Embryonic facial prominence (tissue), 1 donor: ENCODE data around the gene CCDC77.

ENCODE experiments used
- DNase-seq: peaks from one replicate; pipeline ENCODE4 v3.0.0-alpha.2; 2016; ENCODE audit errors: extremely low spot score

Gene CCDC77

DNA sequence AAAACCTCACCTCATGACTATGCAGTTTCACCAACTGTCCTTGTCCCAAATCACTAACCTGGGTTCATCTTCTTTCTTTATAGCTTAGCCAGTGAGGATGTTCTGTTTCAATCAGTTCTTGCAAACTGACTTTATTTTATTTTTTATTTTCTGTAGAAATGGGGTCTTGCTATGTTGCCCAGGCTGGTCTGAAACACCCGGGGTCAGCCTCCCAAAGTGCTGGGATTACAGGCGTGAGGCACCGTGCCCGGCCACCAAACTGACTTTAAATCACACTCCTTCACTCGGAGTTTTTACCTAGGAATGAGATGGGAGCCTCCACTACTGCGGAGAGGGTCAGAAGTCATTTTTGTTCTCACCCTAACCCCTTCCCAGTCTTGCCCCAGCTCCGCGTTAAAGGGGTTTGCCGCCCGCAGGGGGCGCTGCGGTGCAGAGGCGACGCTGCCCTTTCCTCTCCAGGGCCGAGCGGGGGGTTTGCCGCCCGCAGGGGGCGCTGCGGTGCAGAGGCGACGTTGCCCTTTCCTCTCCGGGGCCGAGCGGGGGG, 51.3 kb downstream of the CCDC77 start:
- DNase-seq: no peak

DNA sequence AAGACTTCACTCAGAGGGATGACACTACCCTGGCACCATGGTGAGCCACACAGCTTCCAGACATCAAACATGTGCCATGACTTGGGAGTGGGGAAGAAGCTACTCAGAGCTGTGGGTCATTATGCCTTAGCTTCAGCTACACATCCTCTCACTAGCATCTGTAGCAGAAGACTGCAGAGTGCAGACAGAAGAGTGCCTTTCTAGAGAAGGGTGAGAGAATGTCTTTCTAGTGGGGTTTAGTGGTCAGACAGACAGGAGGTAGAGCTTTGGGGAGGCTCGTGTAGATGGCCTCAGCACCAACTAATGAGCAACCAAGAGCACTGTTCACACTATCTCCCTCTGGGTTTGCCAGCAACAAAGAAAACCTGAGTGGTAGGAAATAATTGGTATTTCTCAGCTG, 53.4 kb downstream of the CCDC77 start:
- DNase-seq: no peak

DNA sequence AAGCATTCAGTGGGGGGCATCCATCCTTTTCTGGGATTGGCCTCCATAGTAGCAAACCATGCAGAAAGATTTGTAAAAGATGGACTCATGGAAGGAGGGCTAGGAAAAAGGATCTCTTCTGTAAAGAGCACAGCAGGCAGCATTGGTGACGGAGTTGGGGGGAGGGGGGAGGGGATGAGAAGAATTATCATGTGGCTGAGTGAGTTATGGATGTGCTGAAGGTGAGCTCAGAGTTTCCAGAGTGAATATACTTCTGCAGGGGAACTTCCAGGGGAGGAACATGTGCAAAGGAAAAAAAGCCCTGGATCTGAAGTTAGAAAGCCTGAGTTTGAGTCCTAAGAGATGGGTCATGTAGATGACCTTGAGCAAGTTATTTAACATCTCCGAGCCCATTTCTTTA, 54.4 kb downstream of the CCDC77 start:
- DNase-seq: no peak

DNA sequence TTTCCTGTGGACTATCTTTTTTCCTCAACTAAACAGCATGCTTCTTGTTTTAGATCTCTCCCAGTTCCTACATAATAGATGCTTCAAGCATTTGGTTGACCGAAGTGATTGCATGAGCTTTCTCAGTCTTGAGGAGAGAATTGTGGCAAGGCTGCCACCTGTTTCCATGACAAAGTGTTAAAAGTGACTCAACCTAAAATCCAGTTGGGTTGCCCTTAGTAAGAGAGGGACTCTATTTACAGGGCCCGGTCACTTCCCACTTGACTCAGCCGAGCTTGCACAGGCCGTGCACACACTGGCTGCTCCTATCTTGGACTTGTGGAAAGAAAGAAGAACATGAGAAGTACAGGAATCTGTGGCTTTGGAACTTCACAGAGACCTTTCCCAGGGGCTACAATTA, 56.2 kb downstream of the CCDC77 start:
- no peak for DNase-seq

DNA sequence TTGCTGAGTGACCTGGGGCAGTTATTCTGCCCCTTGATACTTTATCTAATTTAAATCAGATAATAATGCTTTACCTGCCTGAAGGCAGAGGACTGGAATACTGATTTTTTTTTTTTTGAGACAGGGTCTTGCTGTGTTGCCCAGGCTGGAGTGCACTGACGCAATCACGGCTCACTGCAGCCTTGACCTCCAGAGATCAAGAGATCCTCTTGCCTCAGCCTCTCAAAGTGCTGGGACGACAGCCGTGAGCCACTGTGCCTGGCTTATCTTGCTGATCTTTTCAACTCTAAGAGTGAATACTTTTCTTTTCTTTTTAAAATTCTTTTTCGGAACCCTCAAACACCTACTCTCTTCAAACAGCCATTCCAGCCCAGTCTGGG, 57.6 kb downstream of the CCDC77 start:
- no peak for DNase-seq

DNA sequence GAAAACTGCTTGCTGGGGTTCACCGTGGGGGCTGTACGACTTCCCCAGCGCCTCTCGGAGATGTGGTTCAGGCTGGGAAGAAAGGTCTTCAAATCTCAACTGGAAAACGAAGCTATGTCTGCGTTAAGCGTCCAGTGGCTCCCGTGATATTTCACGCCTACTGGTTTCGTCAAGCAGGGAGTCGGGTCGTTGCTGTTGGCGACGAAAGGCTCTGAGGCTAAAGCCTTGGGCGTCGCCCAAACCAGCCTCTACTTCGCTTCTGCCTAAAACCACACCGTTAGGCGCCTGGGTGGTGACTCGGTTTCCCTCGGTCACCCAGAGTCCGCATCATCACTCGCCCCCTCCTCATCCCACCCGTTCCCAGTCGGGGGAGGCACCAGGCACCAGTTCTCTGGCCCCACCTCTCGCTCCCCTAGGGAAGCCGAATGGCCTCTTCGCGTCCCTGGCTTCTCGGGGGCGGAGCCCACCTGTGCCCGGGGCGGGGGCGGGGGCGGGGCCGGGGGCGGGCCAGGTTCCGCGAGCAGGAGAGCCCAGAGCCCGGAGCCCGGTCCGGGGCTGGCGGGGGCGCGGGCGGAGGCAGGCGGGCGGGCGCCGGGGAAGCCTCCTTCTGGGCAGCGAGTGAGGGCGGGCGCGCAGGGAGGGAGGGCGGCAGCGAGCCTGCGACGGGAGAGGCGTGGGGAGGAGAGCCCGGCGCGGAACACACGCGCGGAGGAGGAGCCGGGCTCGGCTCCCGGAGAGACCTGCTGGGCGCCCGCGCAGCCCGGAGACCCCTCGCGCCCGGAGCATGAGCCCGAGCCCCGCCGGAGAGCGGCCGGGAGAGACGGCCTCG, 58.2 kb downstream of the CCDC77 start, which contains the start of gene B4GALNT3:
TSS of gene B4GALNT3 (plus strand) at position 510 of the 829 bp plus-strand sequence. CDS start 438 bp downstream, outside the sequence.
- no peak for DNase-seq

DNA sequence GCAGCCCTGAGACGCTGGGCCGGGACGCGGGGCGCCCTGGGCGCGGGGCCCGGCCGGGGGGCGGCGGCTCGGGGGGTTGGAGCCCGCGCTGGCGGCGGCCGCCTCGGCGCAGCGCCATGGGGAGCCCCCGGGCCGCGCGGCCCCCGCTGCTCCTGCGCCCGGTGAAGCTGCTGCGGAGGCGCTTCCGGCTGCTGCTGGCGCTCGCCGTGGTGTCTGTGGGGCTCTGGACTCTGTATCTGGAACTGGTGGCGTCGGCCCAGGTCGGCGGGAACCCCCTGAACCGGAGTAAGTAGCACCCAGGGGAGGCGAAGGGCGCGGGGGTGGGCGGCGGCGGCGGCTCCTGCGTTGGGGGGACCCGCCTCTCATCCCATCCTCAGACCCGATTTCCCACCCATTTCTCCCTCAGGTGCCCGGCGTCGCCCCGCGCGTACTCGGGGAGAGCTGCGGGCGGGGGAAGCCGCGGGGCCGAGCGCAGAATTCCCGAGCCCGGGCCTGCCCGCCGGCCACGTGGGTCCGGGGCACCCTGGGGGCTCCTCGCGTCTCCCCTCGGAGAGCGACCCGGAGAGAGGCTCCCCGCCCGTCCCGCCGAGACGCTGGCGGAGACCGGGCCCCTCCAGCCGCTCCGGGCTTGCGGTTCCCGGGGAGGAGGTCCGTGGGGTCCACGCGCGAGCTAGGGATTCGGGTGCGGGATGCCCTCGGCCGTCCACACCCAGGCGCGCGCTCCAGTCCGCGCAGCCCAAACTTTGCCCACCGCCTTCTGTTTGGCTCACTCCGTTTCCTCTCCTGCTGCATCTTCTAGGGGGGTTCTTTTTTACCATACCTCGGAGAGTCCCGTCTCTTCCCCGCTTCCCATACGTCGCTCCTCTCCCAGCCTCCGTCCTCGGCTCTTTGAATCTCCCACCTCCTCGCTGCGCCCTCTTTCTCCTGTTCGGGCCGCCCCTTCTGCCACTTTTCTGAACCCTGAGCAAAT, 59.1 kb downstream of the CCDC77 start:
- DNase-seq: no peak

DNA sequence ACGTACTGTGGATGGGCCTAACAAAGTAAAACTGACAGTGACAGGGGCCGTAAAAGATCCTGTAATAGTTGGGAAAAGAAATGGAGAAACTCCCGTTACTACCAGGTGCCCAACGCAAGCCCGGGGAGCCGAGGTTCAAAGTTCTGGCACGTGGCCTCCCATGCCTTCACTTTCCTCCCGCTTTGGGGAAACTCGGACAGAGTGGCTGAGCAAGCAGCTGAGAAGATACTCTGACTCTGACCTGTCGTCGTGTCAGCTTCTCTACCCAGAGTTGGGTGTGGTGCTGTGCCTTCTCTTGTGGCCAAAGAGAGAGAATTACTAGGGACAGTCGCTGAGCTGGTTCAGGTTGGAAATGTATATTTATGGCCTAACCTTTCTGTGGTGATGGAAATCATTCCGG, 60.0 kb downstream of the CCDC77 start:
- DNase-seq: no peak

DNA sequence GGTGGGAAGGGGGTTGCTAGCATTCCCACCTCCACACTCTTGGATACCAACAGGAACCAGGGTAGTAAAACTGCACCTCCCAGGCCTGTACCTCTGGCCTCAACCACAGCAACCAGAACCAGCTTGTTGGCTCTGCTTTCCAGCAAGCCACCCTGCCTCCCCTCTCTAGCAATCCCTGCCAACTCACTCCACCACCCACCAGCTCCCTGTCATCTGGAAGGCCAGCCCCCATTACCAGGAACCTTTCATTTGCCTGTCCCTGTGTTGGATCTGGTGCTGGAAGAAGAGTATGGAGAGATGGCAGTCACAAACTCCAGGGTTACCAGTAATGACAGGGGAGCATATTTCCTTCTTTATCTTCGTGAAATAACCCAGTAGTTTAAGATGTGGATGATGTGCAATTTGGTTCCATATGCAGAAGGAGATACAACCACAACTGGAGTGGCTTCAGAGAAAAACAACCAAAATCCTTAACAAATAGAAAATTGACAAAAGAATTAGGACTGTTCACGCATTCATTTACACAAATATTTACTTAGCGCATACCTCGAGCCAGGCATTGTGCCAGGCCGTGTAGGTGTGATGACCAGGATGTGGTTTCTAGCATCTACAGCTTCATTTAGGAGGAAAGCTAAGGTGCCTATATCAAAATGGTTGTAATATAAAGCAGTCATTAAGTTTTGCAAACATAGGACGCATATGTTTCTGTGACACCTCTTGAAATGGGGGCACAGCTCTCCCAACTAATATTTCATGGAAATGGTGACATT, 61.7 kb downstream of the CCDC77 start:
- no peak for DNase-seq

DNA sequence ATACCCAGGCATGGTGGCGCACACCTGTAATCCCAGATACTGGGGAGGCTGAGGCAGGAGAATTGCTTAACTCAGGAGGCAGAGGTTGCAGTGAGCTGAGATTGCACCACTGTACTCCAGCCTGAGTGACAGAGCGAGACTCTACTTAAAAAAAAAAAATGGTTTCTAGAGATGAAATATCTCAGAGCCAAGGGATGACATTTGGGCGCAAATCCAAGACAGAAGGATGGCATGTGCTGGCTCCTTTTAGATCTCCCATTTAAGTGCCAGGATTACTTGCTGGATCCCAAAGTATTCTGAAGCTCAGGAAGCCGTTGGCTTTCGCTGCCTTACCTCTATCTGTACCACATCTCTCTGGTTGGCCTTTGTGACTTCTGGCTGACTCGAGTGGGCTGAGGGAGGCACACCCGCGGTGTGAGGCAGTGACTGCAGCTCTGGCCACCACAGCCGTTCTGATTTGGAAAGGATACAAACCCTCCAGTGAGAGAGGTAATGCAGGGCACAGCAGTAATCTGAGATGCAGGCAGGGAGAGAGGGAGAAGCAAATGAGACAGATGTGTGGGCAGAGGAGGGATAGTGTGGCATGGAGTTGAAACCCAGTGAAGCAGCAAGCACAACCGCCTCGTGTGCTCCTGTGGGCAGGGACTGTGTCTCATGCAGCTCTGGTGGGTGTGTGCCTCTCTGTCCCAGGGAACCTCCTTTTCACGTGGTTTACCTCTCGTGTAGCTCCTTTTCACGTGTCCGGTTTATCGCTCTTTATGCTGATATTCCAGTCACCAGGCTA, 63.2 kb downstream of the CCDC77 start:
- no peak for DNase-seq

DNA sequence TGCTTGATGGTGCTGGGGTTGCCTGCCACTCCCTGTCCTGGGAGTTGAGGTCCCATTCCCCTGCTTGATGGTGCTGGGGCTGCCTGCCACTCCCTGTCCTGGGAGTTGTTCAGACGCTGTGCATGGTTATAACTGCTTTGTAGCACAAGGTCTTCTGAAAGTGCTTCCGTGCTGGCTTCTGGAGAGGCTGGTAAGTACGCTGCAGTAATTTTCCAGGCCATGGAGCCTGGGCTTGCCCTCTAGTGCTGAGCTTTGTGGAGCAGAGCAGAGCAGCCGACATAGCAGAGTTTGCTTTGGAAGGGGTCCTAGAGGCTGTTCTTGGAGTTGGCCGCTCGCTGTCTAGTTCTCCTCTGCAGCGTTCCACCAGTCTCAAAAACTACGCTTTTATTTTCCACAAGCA, 64.6 kb downstream of the CCDC77 start:
- no peak for DNase-seq

DNA sequence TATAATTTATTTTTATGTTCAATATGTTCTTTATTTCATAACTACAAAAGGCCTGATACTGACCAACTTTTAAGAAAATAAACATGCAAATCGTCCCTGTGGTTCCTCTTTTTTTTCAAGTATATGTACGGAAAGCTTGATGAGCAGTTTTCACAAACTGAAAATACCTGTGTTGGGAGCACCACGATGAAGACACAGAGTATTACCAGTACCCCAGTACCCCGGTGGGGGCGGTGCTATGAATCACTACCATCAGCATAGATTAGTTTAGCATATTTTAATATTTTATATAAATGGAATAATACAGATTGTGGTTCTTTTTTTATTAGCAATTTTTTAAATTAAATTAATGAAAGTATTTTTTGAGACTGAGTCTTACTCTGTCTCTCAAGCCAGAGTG, 65.3 kb downstream of the CCDC77 start:
- DNase-seq: no peak

DNA sequence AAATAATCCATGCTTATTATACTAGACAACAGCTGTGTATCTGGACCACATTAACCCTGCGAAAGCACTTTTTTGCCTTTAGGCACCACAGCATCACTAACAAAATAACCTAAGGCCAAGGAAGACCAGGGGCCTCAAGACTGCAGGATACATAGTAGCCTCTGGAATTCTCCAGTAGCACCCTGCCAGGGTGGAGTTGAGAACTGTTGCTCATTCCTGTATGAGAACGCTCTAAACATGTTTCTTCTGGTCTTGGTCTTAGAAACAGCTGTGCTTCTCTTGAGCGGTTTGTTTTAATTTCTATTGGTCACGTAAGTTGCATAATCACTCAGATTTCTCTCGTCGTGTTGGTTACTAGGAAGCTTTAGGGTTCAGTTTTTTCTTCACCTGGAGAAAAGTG, 66.1 kb downstream of the CCDC77 start:
- DNase-seq: no peak

DNA sequence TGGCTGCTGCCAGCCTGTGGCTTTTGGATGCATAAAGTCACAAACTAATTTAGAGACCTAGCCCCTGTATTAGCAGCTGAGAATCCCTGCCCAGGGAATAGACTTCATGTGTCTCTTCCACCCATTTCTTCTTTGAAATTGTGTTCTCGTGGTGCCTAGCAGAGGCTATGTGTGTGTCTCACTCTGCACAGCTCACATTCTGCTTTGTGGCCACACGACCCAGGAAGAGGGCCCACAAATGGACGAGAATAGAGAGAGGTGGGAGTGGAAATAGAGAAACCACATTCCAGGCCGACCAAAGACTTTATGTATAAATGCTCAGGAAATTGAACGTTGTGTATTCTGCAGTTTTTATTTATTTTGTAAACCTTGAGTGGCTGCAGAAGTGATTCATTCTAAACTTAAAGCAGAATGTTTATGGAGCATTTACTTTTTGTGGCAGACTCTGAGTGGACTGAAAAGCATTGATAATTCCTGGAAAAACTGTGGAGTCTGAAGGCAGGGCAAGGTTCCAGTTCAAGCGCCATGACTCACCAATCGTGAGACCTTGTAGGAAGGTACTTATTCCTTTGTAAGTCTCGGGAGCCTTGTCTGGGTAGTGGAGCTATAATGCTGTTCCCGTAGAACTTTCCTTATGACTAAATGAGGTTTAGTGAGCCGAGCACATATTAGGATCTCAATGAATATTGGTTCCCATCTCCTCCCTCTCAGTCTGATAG, 67.4 kb downstream of the CCDC77 start:
- no peak for DNase-seq

DNA sequence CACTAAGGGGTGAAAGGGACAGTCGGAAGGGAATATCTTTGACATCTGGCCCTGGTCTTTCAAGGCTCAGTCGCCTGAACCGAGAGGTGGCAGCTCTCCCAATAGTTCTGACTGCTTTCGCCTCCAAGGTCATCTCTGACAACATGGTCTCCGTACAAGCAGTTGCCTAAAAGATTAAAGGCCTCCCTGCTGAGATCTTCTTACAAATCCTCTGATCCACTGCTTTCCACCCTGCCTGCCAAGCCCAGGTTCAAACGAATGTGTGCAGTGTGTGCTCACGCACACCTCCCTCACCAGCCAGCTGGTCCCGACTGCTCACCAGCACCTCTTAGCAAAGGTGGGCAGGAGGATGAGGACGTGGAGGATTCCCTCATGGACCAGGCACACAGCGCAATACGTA, 68.7 kb downstream of the CCDC77 start:
- no peak for DNase-seq

DNA sequence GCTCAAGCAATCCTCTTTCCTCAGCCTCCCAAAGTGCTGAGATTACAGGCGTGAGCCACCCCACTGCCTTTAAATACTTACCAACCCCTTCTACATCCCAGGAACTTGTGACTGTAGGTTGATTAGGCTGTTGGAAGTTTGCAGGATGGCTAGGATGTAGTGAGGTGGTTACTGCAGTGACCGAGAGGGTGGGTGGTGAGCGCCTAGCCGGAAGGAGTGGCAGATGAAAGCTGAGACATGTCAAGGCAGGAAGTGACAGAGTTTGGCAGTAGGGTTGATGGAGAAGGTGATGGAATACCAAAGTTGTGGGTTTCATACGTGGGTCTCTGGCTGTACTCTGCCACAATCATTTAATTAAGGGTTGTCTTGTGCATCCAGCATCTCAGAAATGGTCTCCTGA, 71.8 kb downstream of the CCDC77 start:
- no peak for DNase-seq

DNA sequence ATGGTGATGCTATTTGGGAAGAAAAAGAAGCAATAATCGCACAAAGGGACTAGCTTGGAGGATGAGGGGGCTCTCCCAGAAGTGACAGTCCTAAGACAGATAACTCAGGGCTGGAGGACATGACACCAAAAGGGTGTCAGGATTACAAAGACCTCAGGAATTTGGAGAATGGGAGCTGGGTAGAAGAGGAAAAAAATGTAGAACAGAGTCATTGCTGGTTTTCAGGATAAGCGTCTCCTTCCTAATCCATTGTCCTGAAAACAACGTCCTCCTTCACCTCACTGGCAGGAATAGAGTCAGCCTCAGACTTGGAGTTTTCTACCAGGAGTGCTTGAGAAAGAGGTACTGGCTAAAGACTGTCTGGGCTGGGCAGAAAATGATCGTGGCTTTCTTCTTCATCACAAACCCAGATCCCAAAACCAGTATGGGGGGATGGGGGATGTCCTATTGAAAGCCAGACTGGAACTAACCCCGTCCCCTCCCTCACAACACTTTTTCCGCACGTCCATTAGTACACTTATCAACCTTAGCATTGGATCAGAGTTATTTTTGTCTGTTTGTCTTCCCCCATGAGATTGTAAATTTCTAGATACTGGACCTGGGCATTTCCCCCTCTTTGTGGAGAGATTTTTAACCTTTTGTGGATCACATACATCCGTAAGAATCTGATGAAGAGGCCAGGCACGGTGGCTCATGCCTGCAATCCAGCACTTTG, 72.6 kb downstream of the CCDC77 start:
- DNase-seq: no peak

DNA sequence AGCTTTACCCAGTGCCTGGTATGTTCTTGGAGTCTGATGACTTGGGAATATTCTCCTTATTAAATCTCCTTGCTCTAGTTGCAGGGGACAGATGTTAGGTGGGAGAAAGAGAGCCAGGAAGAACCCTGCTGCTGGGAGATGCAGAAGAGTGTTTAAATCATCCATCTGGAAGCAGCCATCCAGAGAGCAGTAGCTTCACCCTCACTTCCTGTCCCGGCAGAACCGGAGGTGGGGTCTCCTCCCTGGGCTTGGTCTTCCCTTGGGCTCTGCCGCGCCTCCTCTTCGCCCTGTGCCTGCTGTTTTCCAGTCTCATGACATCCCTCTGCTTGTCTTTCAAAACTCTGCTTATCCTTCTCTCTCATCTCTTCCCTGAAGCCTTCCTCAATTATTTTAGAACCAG, 73.8 kb downstream of the CCDC77 start:
- DNase-seq: no peak

DNA sequence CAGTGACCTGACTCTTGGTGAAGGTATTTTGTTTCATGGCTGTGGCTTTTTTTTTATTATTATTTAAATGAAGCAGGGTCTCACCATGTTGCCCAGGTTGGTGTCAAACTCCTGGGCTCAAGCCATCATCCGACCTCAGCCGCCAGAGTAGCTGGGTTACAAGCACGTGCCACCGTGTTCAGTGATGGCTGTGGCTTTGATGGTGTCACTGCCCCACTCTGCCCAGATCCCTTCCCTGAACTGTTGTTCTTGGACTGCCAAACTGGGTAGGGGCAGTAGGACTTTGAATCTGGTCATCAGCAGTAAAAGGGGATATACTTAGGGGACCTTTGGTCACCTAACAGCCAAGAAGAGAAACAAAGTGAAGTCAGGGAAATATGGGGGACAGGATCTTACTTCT, 77.7 kb downstream of the CCDC77 start:
- no peak for DNase-seq
